GM19099 (cell line): Measurements from ENCODE around the gene RIOK2.

Experiments
- POLR2A ChIP-seq: IDR thresholded peaks from 3 replicates; pipeline ENCODE4 v1.6.1; 2011; ENCODE audit warnings: low read depth; ENCODE audit not compliant: insufficient read length; ENCODE audit errors: extremely low read depth

Gene RIOK2

DNA sequence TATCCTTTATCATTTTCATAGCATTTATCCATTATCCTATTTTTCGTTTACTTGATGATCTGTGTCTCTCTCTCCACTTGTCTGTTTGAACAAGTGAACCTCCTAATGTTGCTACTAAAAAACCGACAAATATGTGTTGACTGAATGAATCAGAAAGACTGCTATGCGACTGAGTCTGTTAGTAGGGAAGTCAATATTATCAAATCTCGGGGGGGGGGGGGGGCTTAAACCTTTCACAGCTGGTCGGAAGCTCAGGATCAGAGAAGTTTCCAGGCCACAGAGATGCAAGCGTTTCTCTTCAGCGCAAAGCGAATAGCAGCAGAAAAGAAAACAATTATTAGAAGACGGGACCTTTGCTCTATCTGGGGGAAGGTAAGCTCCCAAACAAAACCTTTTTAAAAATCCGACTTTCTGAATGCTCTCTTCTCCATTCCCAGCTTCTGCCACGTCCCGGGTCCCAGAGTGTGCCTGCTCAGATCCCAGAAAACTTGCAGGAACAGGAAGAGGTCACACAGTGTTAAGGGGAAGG is 412 bp downstream of the RIOK2 start:
- no peak for TF ChIP-seq POLR2A

DNA sequence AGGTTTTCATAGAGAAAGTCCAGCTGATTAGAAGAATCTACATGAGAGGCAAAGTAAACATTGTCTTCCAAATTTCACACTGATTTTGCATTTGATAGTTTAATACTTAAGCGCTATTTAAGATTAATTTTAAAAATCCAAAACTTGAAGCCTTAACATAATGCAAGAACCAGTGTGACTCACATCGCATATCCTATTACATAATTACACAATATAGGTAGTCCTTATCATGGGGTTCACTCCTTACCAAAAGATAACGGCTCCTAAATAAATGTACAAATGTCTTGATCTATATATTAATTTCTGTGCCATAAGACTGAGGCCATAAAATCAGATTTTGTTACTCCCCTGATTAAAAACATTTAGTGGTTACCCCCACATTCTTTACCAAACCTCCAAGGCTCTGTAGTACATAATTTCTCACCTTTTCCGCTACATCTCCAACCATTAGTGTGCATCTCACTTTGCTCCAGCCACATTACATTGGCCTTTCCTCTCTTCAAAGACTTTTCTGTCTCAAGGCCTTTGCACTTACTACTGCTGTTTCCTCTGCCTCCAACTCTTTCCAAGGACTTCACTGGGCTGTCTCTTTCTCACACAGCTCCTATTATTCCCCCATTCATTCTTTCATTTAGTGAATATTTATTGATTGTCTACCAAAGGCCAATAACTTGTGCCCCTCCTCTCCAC is 1.0 kb downstream of the RIOK2 start:
- TF ChIP-seq POLR2A = no peak

GRCh38 chr5:97172227-97172626 is 10.8 kb downstream of the RIOK2 start:
- TF ChIP-seq POLR2A = no peak

DNA sequence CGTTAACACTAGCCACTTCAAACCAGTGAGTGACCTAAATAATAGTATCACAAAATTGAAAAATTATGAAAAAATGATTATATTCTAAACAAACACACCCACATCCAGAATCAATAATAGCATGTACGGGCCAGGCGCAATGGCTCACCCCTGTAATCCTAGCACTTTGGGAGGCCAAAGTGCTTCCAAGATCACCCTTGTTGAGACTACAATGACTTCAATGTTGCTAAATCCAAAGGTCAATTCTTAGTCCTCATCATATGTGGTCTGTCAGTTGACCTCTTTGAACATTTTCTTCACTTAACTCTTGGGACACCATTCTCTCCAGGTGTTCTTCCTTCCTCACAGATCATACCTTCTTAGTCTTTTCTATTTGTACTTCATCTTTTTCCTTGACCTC is 11.3 kb downstream of the RIOK2 start:
- no peak for TF ChIP-seq POLR2A

- TF ChIP-seq POLR2A = no peak
Measured at GRCh38 chr5:97167435-97167834, 15.6 kb downstream of the RIOK2 start.

DNA sequence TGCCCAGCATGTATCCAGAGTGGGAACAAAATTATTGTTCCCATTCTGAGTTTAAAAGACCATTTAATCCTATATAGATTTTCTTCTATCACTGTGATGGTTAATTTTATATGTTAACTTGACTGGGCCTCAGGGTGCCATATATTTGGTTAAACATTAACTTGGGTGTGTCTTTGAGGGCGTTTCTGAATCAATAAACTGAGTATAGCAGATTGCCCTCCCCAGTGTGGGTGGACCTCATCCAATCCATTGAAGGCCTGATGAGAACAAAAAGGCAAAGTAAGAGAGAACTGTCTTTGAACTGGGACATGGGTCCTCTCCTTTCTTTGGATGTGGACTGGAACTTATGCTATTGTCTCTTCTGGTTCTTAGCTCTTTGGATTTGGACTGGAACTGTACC is 17.3 kb downstream of the RIOK2 start:
- TF ChIP-seq POLR2A = no peak

GRCh38 chr5:97164846-97165245 is 18.2 kb downstream of the RIOK2 start:
- no peak for TF ChIP-seq POLR2A

- TF ChIP-seq POLR2A = no peak
Measured at GRCh38 chr5:97163790-97164285, 19.2 kb downstream of the RIOK2 start.

- TF ChIP-seq POLR2A = no peak
Measured at GRCh38 chr5:97163360-97163764, 19.7 kb downstream of the RIOK2 start.

- no peak for TF ChIP-seq POLR2A
Measured at GRCh38 chr5:97162045-97162444, 21.0 kb downstream of the RIOK2 start.

GRCh38 chr5:97157689-97158088 is 25.4 kb downstream of the RIOK2 start:
- no peak for TF ChIP-seq POLR2A

- TF ChIP-seq POLR2A = no peak
Measured at GRCh38 chr5:97151370-97151769, 31.7 kb downstream of the RIOK2 start.

DNA sequence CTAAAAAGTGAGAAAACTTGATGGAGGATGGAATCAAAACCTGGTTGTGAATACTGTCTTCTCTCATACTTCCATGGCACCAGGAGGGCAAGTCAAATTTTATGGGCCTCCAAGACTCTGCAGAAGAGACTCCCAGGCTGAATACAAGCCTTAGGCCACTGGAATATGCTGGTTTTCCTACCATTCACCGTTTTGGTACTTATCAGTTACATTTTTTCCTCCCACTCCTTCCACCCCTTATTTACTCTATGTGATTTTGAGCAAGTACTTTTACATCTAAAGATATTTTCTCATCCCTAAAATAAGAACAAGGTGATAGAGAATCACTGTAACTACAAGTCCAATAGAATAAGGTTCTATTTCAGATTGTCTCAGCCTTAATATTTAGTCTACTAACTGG is 32.6 kb downstream of the RIOK2 start:
- no peak for TF ChIP-seq POLR2A

- no peak for TF ChIP-seq POLR2A
Measured at GRCh38 chr5:97149709-97150108, 33.3 kb downstream of the RIOK2 start.

DNA sequence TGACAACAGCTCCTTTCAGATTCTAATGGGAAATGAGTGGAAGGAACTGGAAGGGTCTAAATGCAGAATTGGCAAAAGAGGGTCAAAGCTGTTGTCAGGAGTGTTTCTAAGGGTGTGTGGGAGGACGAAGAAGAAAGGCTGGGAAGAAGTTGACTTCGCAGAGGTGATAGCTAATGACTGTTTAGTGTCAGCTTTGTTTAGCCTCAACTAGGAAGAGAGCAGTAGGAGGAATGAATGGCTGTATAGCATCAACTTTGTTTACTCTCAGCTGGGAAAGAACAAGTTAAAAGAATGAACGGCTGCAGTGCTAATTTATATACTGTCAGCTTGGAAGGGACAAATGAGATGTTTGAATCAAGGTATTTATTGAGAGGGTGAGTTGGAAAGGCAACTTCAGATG is 34.8 kb downstream of the RIOK2 start:
- no peak for TF ChIP-seq POLR2A

- TF ChIP-seq POLR2A = no peak
Measured at GRCh38 chr5:97143704-97144103, 39.3 kb downstream of the RIOK2 start.

DNA sequence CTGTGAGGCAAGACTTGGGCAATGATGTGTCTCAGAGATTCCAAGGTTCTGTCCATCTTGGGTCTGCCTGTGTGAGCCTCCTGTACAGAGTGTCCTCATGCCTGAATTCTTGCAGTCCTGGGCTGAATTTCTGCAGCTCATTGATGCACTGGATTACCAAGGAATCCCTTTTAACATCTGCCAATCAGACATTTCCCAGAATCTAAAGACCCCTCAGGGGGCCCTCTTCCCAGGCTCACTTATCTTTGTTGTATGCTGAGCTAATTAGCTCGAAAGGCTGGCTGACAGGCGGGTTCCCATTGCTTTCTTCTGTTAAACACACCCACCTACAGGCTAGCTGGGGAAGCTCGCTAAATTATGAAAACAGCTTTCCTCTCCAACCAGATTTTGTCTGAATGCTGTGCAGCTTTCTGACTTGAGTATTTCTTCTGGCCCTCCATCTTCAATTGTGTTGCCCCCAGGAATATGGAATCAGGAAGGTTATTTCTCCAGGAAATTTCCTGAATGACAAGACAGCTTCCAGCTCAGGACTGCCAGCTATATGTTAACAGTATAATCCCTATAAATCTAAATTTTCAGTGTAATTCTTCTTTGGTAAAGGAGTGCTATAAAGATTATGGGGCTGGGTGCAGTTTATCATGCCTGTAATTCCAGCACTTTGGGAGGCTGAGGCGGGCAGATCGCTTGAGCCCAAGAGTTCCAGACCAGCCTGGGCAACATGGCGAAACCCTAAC is 40.4 kb downstream of the RIOK2 start, which contains the start of gene LIX1:
LIX1 (minus strand) TSS at position 91 of the 734 bp plus-strand sequence; CDS start at position 56, 35 bp downstream.
- no peak for TF ChIP-seq POLR2A

GRCh38 chr5:97141539-97141938 is 41.5 kb downstream of the RIOK2 start:
- TF ChIP-seq POLR2A = no peak
